Kidney (tissue), 14 donors: ENCODE results near the gene ADGRA3. TPM values are rescaled to one million over a fixed set of nuclear protein-coding genes. Genes with fewer than 3 reads are reported as not detected.

Experiments used
- DNase-seq, 5 donors: peaks; one replicate each; pipeline ENCODE4 v3.0.0-alpha.2; 2013 to 2020
- FAIRE-seq: peaks from 2 replicates; lab custom pipeline; 2012; peaks lifted over from hg19 to GRCh38; lab: Jason Lieb, UNC
- H3K27ac ChIP-seq, 2 donors: one replicate each; pipeline ENCODE4 v1.7.0; 2013; ENCODE audit warnings: low read depth in 2 of 2, low read length in 2 of 2, inconsistent platforms in 1 of 2
- H3K27me3 ChIP-seq: one replicate; pipeline ENCODE4 v1.7.1; 2013; ENCODE audit warnings: low read length, inconsistent platforms; ENCODE audit not compliant: control insufficient read depth, insufficient read depth
- H3K36me3 ChIP-seq, 3 donors: one replicate each; pipeline versions ENCODE4 v1.7.0 to v1.7.1; 2013; ENCODE audit warnings: low read length in 3 of 3, control low read depth in 1 of 3, inconsistent platforms in 1 of 3; ENCODE audit not compliant: insufficient read depth in 3 of 3, control insufficient read depth in 2 of 3
- H3K4me1 ChIP-seq, 3 donors: one replicate each; pipeline versions ENCODE4 v1.7.0 to v1.7.1; 2013; ENCODE audit warnings: low read length in 3 of 3, inconsistent platforms in 1 of 3, low read depth in 1 of 3; ENCODE audit not compliant: control insufficient read depth in 2 of 3, insufficient read depth in 2 of 3
- H3K4me3 ChIP-seq, 3 donors: one replicate each; pipeline versions ENCODE4 v1.7.0 to v1.8.1; 2013; ENCODE audit warnings: low read length in 3 of 3, control low read depth in 1 of 3, inconsistent platforms in 1 of 3
- H3K9ac ChIP-seq, 3 donors: one replicate each; pipeline versions ENCODE4 v1.7.0 to v1.7.1; 2013; ENCODE audit warnings: low read length in 3 of 3, control low read depth in 1 of 3, inconsistent platforms in 1 of 3
- H3K9me3 ChIP-seq, 3 donors: one replicate each; pipeline versions ENCODE4 v1.7.0 to v1.7.1; 2013; ENCODE audit warnings: low read length in 3 of 3, control low read depth in 1 of 3, inconsistent platforms in 1 of 3; ENCODE audit not compliant: control insufficient read depth in 2 of 3, insufficient read depth in 1 of 3
- CTCF ChIP-seq: IDR thresholded peaks from 3 replicates; pipeline ENCODE4 v1.5.1; 2012; ENCODE audit warnings: mild to moderate bottlenecking, moderate library complexity, borderline replicate concordance; ENCODE audit not compliant: insufficient read depth; ENCODE audit errors: extremely low read depth
- intact Hi-C: fragments of 100-400 bp; cut with DNase I; formaldehyde crosslinking; loops from one replicate; pipeline ENCODE4 v1.11.1; 2022
- polyA plus RNA-seq: library from polyadenylated mRNA; stranded (reverse); fragments of 350-450 nt; fragmentation: Illumina TruSeq; extraction: RNeasy Lipid Tissue Mini Kit (QIAGEN cat#74804); gene quantifications from one replicate; pipeline ENCODE4 v1.2.3, GENCODE V29; 2014; ENCODE audit warnings: low read depth, low replicate concordance; ENCODE audit not compliant: insufficient read depth
- total RNA-seq: library from RNA; stranded (reverse); fragmentation: NEBNext Ultra II Directional; extraction: Animal tissue kit (Norgen Biotek cat#: 25700); gene quantifications from one replicate; pipeline ENCODE4 v1.2.1, GENCODE V29; 2021
- donor health status: control.
- donor health status: control.
- donor health status: control.
- donor health status: control.
- donor health status: control.
- donor health status: DM: yes; HTN: yes; CAD: no.
- donor health status: Normal renal cell carcinoma (clear cell type).

Gene ADGRA3
- total and polyA plus RNA-seq, 2 donors from 2014 or later, result 8.2 to 28.7 TPM

- Histone ChIP-seq H3K27ac (no peak overlapping the region), H3K36me3 (no peaks in the 10 kb centered on the region), H3K27me3 (no peaks in the 10 kb centered on the region), H3K9me3 (peaks cover 0 to 4% (median 0%) of the 10 kb centered on the region in 3 donors), H3K9ac (no peak overlapping the region), H3K4me1 (no peaks in the 10 kb centered on the region), H3K4me3 (no peak overlapping the region)
- DNase-seq (no peak), FAIRE-seq (no peak)
- no peak for TF ChIP-seq CTCF
- intact Hi-C loops, result no loop called here
Measured at GRCh38 chr4:22546299-22546698, 30.4 kb upstream of the ADGRA3 start.

DNA sequence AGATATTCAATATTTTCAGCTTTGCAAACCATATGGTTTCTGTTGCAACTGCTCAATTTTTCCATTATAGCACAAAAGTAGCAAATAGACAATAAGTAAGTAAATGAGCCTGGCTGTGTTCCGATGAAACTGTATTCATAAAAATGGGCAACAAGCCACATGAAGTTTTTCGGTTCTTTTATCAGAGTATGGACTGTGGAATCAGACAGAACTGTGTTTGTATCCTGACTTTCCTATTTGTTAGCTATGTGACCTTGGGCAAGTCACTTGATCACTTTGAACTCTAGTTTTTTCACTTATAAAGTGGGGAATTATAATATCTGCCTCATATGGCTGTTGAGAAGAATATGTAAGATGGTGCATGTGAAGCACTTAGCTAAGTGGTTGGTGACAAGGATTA, 23.4 kb upstream of the ADGRA3 start:
- no peak for FAIRE-seq
- Histone ChIP-seq H3K4me3 (no peak overlapping the region), H3K4me1 (no peaks in the 10 kb centered on the region), H3K36me3 (no peaks in the 10 kb centered on the region), H3K9ac (no peak overlapping the region), H3K27ac (no peak overlapping the region), H3K9me3 (peaks cover 0 to 13% (median 5%) of the 10 kb centered on the region in 3 donors), H3K27me3 (no peaks in the 10 kb centered on the region)
- no peak for DNase-seq
- no peak for TF ChIP-seq CTCF
- intact Hi-C loops, result no loop called here

DNA sequence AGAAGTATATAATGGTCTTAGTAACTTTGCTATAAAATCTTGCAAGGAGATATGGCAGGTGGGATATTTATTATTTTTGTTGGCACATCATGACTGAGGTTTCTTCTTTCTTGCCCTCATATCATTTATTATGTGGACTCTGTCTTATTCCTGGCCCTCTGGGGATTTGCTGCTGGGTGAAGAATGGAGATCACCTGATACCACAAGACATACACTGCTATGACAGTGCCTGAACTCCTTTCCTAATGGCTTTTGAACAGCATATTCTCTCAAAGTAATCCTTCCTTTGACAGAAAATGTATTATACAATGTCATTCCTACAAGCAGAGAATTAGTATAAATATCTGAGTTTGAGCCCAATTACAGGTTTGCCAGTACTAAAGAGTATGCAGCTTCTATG, 22.0 kb upstream of the ADGRA3 start:
- no peak overlapping the region for H3K9ac ChIP-seq
- no peaks in the 10 kb centered on the region for H3K27me3 ChIP-seq
- no peak for DNase-seq
- H3K27ac ChIP-seq, result no peak overlapping the region
- peaks cover 0 to 18% (median 5%) of the 10 kb centered on the region in 3 donors for H3K9me3 ChIP-seq
- no peaks in the 10 kb centered on the region for H3K4me1 ChIP-seq
- FAIRE-seq, result no peak
- intact Hi-C loops, result no loop called here
- H3K36me3 ChIP-seq, result no peaks in the 10 kb centered on the region
- no peak for TF ChIP-seq CTCF
- H3K4me3 ChIP-seq, result no peak overlapping the region

DNA sequence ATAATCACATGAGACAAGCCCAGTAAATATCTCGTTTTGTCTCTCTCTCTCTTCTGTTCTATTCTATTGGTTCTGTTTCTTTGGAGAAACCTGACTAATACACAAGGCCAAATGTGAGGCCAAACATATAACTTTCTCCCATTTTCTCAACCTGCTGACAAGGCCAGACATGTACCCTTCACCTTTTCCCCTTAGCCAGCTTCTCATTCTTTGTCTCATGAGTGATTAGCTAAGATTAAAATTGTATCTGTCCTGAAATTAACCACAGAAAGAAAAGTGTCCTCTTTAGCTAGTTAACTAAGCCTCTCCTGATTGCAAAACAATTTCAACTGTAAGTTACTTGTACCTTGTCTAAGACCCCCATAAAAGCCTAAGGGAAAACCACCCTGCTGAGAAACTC, 18.5 kb upstream of the ADGRA3 start:
- no peak for TF ChIP-seq CTCF
- DNase-seq (no peak), FAIRE-seq (no peak)
- Histone ChIP-seq H3K27me3 (no peaks in the 10 kb centered on the region), H3K4me1 (no peaks in the 10 kb centered on the region), H3K36me3 (no peaks in the 10 kb centered on the region), H3K4me3 (no peak overlapping the region), H3K27ac (no peak overlapping the region), H3K9me3 (peaks cover 0 to 30% (median 5%) of the 10 kb centered on the region in 3 donors), H3K9ac (no peak overlapping the region)
- intact Hi-C loops, result no loop called here
